ENCODE measurements around the gene METTL22.

- TF ChIP-seq CTCF (IDR thresholded peaks at IDR 0.05; ENCODE audit: insufficient read depth, low read length, poor library complexity, severe bottlenecking) (no peak), EZH2phosphoT487 (conservative IDR thresholded peaks at IDR 0.05; ENCODE audit: low read length) (no peak)
Measured at GRCh38 chr16:8619671-8620370, 1.7 kb upstream of the METTL22 start.
